Measurements from ENCODE around the gene WDR41. TPM values are rescaled to one million over a fixed set of nuclear protein-coding genes. Genes with fewer than 3 reads are reported as not detected.

WDR41 gene
- total RNA-seq, 4 donors from 2014 or later = 17.4 to 58.6 (median 38.9) TPM

DNA sequence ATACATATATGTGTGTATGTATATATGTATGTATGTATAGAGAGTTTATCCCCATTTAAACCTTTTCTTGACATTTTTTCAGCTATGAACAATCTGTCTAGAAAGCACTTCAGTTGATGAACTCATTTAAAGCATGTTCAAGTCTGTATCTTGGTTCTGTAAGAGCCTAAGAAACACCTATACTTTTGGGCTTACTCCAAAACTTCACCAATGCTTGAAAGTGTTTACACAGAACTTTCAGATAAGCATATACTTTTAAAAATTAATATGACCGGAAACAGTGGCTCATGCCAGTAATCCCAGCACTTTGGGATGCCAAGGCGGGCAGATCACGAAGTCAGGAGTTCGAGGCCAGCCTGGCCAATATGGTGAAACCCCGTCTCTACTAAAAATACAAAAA, 30.8 kb downstream of the WDR41 start:
- intact Hi-C loops (cut with DNase I) = no loop called here
- Histone ChIP-seq H3K27ac (no peak overlapping the region), H3K4me1 (no peaks in the 10 kb centered on the region), H3K9me3 (no peaks in the 10 kb centered on the region), H3K27me3 (no peaks in the 10 kb centered on the region), H3K4me3 (no peak overlapping the region), H3K36me3 (peaks cover 0 to 35% (median 0%) of the 10 kb centered on the region in 3 donors)
- 94 to 95% methylated on average over 5 of the region's 5 CpGs for WGBS, 2 donors
- TF ChIP-seq, protein P1, sequence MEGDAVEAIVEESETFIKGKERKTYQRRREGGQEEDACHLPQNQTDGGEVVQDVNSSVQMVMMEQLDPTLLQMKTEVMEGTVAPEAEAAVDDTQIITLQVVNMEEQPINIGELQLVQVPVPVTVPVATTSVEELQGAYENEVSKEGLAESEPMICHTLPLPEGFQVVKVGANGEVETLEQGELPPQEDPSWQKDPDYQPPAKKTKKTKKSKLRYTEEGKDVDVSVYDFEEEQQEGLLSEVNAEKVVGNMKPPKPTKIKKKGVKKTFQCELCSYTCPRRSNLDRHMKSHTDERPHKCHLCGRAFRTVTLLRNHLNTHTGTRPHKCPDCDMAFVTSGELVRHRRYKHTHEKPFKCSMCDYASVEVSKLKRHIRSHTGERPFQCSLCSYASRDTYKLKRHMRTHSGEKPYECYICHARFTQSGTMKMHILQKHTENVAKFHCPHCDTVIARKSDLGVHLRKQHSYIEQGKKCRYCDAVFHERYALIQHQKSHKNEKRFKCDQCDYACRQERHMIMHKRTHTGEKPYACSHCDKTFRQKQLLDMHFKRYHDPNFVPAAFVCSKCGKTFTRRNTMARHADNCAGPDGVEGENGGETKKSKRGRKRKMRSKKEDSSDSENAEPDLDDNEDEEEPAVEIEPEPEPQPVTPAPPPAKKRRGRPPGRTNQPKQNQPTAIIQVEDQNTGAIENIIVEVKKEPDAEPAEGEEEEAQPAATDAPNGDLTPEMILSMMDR (IDR thresholded peaks at IDR 0.05) = no peak
- no peak for TF ChIP-seq POLR2A (IDR thresholded peaks at IDR 0.05)
- DNase-seq = no peak

DNA sequence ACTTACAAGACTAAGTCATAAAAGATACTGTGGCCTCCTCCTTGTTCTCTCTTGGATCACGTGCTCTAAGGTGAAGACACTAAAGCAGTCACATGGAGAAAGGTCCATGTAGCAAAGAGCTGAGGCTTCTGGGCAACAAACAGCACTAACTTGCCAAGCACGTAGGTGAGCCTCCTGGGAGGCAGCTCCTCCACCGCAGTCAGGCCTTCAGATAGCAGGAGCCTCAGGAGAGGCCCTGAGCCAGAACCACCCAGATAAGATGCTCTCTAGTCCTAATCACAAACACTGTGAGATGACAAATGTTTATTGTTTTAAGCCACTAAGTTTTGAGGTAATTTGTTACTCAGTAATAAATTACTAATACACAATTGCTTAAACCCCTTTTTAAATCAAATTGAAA, 38.0 kb downstream of the WDR41 start:
- no peak overlapping the region for H3K27ac ChIP-seq
- DNase-seq = no peak
- H3K4me1 ChIP-seq = no peaks in the 10 kb centered on the region
- no peaks in the 10 kb centered on the region for H3K27me3 ChIP-seq
- H3K4me3 ChIP-seq = no peak overlapping the region
- intact Hi-C loops (cut with DNase I) = no loop called here
- 84 to 100% methylated on average over 1 to 3 of the region's 3 CpGs for WGBS, 2 donors
- no peak for TF ChIP-seq POLR2A (IDR thresholded peaks at IDR 0.05)
- TF ChIP-seq, protein P1 (IDR thresholded peaks at IDR 0.05) = no peak
- H3K9me3 ChIP-seq = no peaks in the 10 kb centered on the region
- H3K36me3 ChIP-seq = peaks cover 0 to 30% (median 3%) of the 10 kb centered on the region in 3 donors

DNA sequence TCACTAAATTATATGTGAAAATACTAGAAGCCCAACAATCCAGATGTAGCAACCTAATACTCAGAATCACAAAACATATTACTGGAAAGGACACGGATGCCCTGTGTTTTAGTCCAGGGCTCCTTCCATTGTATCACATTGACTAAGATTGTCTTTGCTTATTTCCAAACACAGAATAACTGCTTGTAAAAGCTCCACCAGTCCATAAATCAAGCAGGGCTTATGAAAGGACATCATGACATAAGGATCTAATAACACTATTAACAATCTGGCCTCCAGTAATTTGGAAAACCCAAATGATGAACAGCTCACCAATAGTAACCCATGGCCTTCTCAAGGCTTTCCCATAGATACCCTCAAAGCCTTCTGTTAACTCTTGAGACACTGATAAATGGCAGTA, 39.8 kb downstream of the WDR41 start:
- intact Hi-C loops (cut with DNase I) = no loop called here
- H3K36me3 ChIP-seq = peaks cover 3 to 47% (median 7%) of the 10 kb centered on the region in 3 donors
- no peak overlapping the region for H3K27ac ChIP-seq
- WGBS, 2 donors = 87 to 94% methylated on average over 1 of the region's 1 CpG
- H3K4me1 ChIP-seq = no peaks in the 10 kb centered on the region
- no peaks in the 10 kb centered on the region for H3K27me3 ChIP-seq
- TF ChIP-seq, protein P1 (IDR thresholded peaks at IDR 0.05) = no peak
- no peak for TF ChIP-seq POLR2A (IDR thresholded peaks at IDR 0.05)
- no peak overlapping the region for H3K4me3 ChIP-seq
- H3K9me3 ChIP-seq = no peaks in the 10 kb centered on the region
- DNase-seq = no peak

DNA sequence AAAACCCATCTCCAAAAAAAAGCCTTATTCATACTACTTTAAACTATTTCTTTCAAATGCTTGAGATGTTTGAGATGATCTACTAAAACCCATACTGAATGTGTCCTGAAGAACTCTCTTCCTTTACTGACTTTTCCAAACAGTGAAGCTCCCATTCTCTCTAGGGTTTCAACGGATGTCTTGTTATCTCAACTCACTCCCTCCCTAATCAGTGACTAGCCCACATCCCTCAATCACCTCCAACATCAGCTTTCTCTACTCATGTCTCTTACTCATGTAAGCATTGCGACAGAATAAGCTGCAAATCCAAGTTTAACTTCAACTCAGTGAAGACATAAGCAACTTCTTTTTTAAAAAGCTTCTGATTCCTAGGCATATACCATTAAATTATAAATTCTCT, 42.1 kb downstream of the WDR41 start:
- 65 to 69% methylated on average over 2 of the region's 2 CpGs for WGBS, 2 donors
- Histone ChIP-seq H3K27me3 (no peaks in the 10 kb centered on the region), H3K27ac (no peak overlapping the region), H3K36me3 (peaks cover 3 to 62% (median 7%) of the 10 kb centered on the region in 3 donors), H3K9me3 (no peaks in the 10 kb centered on the region), H3K4me3 (no peak overlapping the region), H3K4me1 (no peaks in the 10 kb centered on the region)
- intact Hi-C loops (cut with DNase I) = no loop called here
- no peak for TF ChIP-seq POLR2A (IDR thresholded peaks at IDR 0.05)
- TF ChIP-seq, protein P1 (IDR thresholded peaks at IDR 0.05) = no peak
- DNase-seq = no peak

DNA sequence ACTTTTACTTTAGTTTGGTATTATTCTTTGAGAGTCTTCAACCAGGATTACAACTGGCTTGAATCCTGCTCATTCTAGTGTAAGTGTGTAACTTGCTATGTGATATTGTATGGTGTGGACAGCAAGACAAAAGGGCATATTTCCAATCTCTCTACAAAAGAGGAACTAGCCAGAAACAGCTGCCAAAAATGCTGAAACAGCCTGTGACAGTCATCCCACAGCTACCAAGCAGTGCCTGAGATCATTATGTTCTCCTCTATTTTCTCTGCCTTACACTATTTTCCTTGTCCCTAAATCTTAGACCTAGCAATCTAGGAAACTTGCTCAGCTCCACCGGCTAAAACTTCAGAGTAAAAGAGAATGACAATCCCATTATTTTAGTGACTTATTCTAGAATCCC, 42.8 kb downstream of the WDR41 start:
- no peaks in the 10 kb centered on the region for H3K27me3 ChIP-seq
- 58 to 88% methylated on average over 1 of the region's 1 CpG for WGBS, 2 donors
- H3K9me3 ChIP-seq = no peaks in the 10 kb centered on the region

More for the DNA sequence above, 42.8 kb downstream of the WDR41 start:
- no peak for DNase-seq
- H3K27ac ChIP-seq = no peak overlapping the region
- no peaks in the 10 kb centered on the region for H3K4me1 ChIP-seq
- intact Hi-C loops (cut with DNase I) = no loop called here
- peaks cover 3 to 63% (median 7%) of the 10 kb centered on the region in 3 donors for H3K36me3 ChIP-seq
- H3K4me3 ChIP-seq = no peak overlapping the region
- TF ChIP-seq POLR2A (IDR thresholded peaks at IDR 0.05) = no peak
- TF ChIP-seq, protein P1 (IDR thresholded peaks at IDR 0.05) = no peak

All from esophagus squamous epithelium (tissue), 5 donors.